Stimulated activated CD4-positive, alpha-beta T cell treated with anti-CD3 and anti-CD28 coated beads, Interleukin-4, amount 100 ng/mL, for 4 hours (primary cell): ENCODE results near the gene RBBP4.
"Not testable (repeated sequence)": the region's sequence is repeated elsewhere in the genome, so short reads cannot be mapped to it uniquely, and the experiment has no call there.

Source experiments
- DNase-seq, 2 experiments: peaks; one replicate each; pipeline ENCODE4 v3.0.0-alpha.2; 2020

RBBP4 gene

GRCh38 chr1:32695098-32695904 lies 44.3 kb downstream of the RBBP4 start:
- DNase-seq: no peak

- no peak for DNase-seq
Observed at GRCh38 chr1:32696041-32696440, 45.0 kb downstream of the RBBP4 start.

- not testable (repeated sequence) for DNase-seq
Observed at GRCh38 chr1:32696996-32697395, 46.0 kb downstream of the RBBP4 start.

- DNase-seq: no peak
Observed at GRCh38 chr1:32701421-32701911, 50.5 kb downstream of the RBBP4 start.

- no peak for DNase-seq
Observed at GRCh38 chr1:32701951-32702598, 51.1 kb downstream of the RBBP4 start.

GRCh38 chr1:32702599-32703478 lies 51.8 kb downstream of the RBBP4 start, which contains the start of gene SYNC:
SYNC (minus strand) TSS chr1:32702770; CDS start chr1:32702660, 110 bp downstream.
- no peak for DNase-seq

- no peak for DNase-seq
Observed at GRCh38 chr1:32703479-32704291, 52.7 kb downstream of the RBBP4 start.

- no peak for DNase-seq
Observed at GRCh38 chr1:32705516-32705915, 54.5 kb downstream of the RBBP4 start.

- no peak for DNase-seq
Observed at GRCh38 chr1:32706491-32706890, 55.5 kb downstream of the RBBP4 start.

GRCh38 chr1:32709075-32709474 lies 58.1 kb downstream of the RBBP4 start:
- DNase-seq: no peak

GRCh38 chr1:32709476-32709875 lies 58.5 kb downstream of the RBBP4 start:
- DNase-seq: no peak

- DNase-seq: not testable (repeated sequence)
Observed at GRCh38 chr1:32711221-32711620, 60.2 kb downstream of the RBBP4 start.

GRCh38 chr1:32713081-32713480 lies 62.1 kb downstream of the RBBP4 start:
- no peak for DNase-seq

GRCh38 chr1:32714277-32714676 lies 63.3 kb downstream of the RBBP4 start:
- DNase-seq: no peak

- DNase-seq: no peak
Observed at GRCh38 chr1:32715901-32716311, 64.9 kb downstream of the RBBP4 start.

- DNase-seq: peak; percentile 41 to 43
Observed at GRCh38 chr1:32716312-32717148, 65.5 kb downstream of the RBBP4 start.

- no peak for DNase-seq
Observed at GRCh38 chr1:32717503-32717902, 66.5 kb downstream of the RBBP4 start.

- no peak for DNase-seq
Observed at GRCh38 chr1:32718036-32718435, 67.0 kb downstream of the RBBP4 start.

- DNase-seq: no peak
Observed at GRCh38 chr1:32718527-32718926, 67.5 kb downstream of the RBBP4 start.

GRCh38 chr1:32719681-32720275 lies 68.8 kb downstream of the RBBP4 start:
- no peak for DNase-seq
